OCI-LY7 (cell line): ENCODE results near the gene LVRN. TPM values are rescaled to one million over a fixed set of nuclear protein-coding genes. Genes with fewer than 3 reads are reported as not detected.

ENCODE experiments used
- BruUV-seq: library from RNA; stranded (reverse); fragments of 400-500 nt; replicated peaks from 2 replicates; lab custom pipeline; 2021; lab: Mats Ljungman, UMichigan
- CTCF ChIA-PET: fragments of 300-600 bp; sonication (Branson Sonifier 250); formaldehyde crosslinking; loops from one replicate; lab custom pipeline; 2022; ENCODE audit warnings: antibody characterized with exemption; ENCODE audit not compliant: unreplicated experiment; lab: Charles Lee
- POLR2A ChIA-PET: fragments of 300-600 bp; sonication (Branson Sonifier 250); formaldehyde crosslinking; loops from one replicate; lab custom pipeline; 2022; ENCODE audit warnings: antibody characterized with exemption; lab: Charles Lee
- DNase-seq: peaks from one replicate; pipeline ENCODE4 v3.0.0-alpha.2; 2015; ENCODE audit warnings: low spot score
- H2AFZ ChIP-seq: fragments of 200-600 bp; sonication (generic), shearing (Covaris generic); 2 replicates; pipeline ENCODE4 v1.6.1; 2014; ENCODE audit warnings: mild to moderate bottlenecking, antibody characterized with exemption, low read length, moderate library complexity
- H3K27ac ChIP-seq: fragments of 200-600 bp; sonication (generic); 2 replicates; pipeline ENCODE4 v1.5.1; 2014; ENCODE audit warnings: mixed run types, low read depth, mild to moderate bottlenecking, moderate library complexity, low read length, inconsistent platforms; ENCODE audit not compliant: poor library complexity, severe bottlenecking
- H3K36me3 ChIP-seq: fragments of 200-600 bp; sonication (generic); 2 replicates; pipeline ENCODE4 v1.6.1; 2014; ENCODE audit warnings: mild to moderate bottlenecking, antibody characterized with exemption, low read length, moderate library complexity, mixed read lengths; ENCODE audit not compliant: insufficient read depth
- H3K4me1 ChIP-seq: fragments of 200-600 bp; sonication (generic); 2 replicates; pipeline ENCODE4 v1.5.1; 2014; ENCODE audit warnings: mild to moderate bottlenecking, low read length; ENCODE audit not compliant: insufficient read depth, poor library complexity, severe bottlenecking
- H3K4me2 ChIP-seq: fragments of 200-600 bp; sonication (generic); 2 replicates; pipeline ENCODE4 v1.6.1; 2014; ENCODE audit warnings: mild to moderate bottlenecking, low read length
- H3K4me3 ChIP-seq: fragments of 200-600 bp; sonication (generic); 2 replicates; pipeline ENCODE4 v1.5.1; 2014; ENCODE audit warnings: mild to moderate bottlenecking, low read depth, low read length; ENCODE audit not compliant: poor library complexity, severe bottlenecking
- H3K79me2 ChIP-seq: fragments of 200-600 bp; sonication (generic); 2 replicates; pipeline ENCODE4 v1.6.1; 2016; ENCODE audit warnings: low read depth, mild to moderate bottlenecking, low read length, moderate library complexity, mixed read lengths; ENCODE audit not compliant: insufficient read depth
- H3K9me2 ChIP-seq: fragments of 200-600 bp; sonication (generic); 2 replicates; pipeline ENCODE4 v1.6.1; 2016; ENCODE audit warnings: mild to moderate bottlenecking, low read length, mixed read lengths; ENCODE audit not compliant: insufficient read depth
- H3K9me3 ChIP-seq: fragments of 200-600 bp; sonication (generic); 2 replicates; pipeline ENCODE4 v1.6.1; 2014; ENCODE audit warnings: mild to moderate bottlenecking, mixed run types, low read length, mixed read lengths
- H4K20me1 ChIP-seq: fragments of 200-600 bp; sonication (generic); 2 replicates; pipeline ENCODE4 v1.6.1; 2014; ENCODE audit warnings: mild to moderate bottlenecking, antibody characterized with exemption, low read length, moderate library complexity, mixed read lengths; ENCODE audit not compliant: insufficient read depth
- EZH2phosphoT487 ChIP-seq: fragments of 200-600 bp; sonication (generic); IDR thresholded peaks from 2 replicates; pipeline ENCODE4 v1.6.1; 2018; ENCODE audit warnings: low read depth, borderline replicate concordance, mild to moderate bottlenecking, mixed run types, antibody characterized with exemption, low read length, moderate library complexity, mixed read lengths
- intact Hi-C: fragments of 100-400 bp; cut with micrococcal nuclease; formaldehyde crosslinking; loops from one replicate; pipeline ENCODE4 v1.10.0; 2022; ENCODE audit not compliant: unreplicated experiment
- total RNA-seq, 2 experiments: library from RNA; depleted of rRNA in 1 of 2; stranded (reverse); fragments of >200 nt in 1 of 2; shearing (Covaris generic) in 1 of 2; gene quantifications; 2 replicates each; pipeline ENCODE4 v1.2.3, GENCODE V29; 2014 to 2022
- TF ChIP-seq, protein P1 (sequence below): fragments of 200-600 bp; sonication (generic); conservative IDR thresholded peaks from 2 replicates; pipeline ENCODE4 v1.5.1; 2014; ENCODE audit warnings: mild to moderate bottlenecking, antibody characterized with exemption, low read length, moderate library complexity, mixed read lengths

LVRN gene
- total RNA-seq, 2 experiments from 2014 or later = not detected

DNA sequence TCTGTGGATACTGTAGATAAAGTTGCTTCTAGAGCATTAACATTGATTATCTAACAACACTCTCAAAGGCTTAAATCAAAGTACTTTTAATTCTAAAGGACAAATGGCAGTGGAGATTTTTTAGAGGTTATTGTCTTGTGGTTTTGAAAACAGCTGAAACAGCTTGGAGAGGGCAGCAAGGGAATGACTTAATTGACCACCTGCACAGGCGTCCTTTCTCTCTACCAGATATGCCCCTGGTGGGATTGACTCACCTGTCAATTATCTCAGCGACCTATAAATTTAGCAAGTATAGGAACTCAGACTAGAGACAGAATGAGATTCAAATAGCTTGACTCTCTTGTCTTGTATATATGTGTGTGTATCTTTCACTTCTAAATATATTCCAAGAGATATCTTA lies 83.5 kb downstream of the LVRN start:
- Histone ChIP-seq H3K9me2 (no peaks in the 10 kb centered on the region), H3K27ac (no peak overlapping the region), H4K20me1 (no peaks in the 10 kb centered on the region), H3K79me2 (no peaks in the 10 kb centered on the region), H3K36me3 (no peaks in the 10 kb centered on the region), H2AFZ (no peak overlapping the region), H3K4me1 (no peaks in the 10 kb centered on the region), H3K4me2 (no peak overlapping the region), H3K9me3 (no peaks in the 10 kb centered on the region), H3K4me3 (no peak overlapping the region)
- intact Hi-C loops = no loop called here
- TF ChIP-seq EZH2phosphoT487 = no peak
- TF ChIP-seq, protein P1, sequence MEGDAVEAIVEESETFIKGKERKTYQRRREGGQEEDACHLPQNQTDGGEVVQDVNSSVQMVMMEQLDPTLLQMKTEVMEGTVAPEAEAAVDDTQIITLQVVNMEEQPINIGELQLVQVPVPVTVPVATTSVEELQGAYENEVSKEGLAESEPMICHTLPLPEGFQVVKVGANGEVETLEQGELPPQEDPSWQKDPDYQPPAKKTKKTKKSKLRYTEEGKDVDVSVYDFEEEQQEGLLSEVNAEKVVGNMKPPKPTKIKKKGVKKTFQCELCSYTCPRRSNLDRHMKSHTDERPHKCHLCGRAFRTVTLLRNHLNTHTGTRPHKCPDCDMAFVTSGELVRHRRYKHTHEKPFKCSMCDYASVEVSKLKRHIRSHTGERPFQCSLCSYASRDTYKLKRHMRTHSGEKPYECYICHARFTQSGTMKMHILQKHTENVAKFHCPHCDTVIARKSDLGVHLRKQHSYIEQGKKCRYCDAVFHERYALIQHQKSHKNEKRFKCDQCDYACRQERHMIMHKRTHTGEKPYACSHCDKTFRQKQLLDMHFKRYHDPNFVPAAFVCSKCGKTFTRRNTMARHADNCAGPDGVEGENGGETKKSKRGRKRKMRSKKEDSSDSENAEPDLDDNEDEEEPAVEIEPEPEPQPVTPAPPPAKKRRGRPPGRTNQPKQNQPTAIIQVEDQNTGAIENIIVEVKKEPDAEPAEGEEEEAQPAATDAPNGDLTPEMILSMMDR = no peak
- POLR2A ChIA-PET = interaction anchor here (0.7 kb wide), 1 partner anchor 683 kb away, joined by 5 read pairs; no protein-coding TSS in a partner anchor
- DNase-seq = no peak
- CTCF ChIA-PET = no interaction called here
- no TSS peak for BruUV-seq

DNA sequence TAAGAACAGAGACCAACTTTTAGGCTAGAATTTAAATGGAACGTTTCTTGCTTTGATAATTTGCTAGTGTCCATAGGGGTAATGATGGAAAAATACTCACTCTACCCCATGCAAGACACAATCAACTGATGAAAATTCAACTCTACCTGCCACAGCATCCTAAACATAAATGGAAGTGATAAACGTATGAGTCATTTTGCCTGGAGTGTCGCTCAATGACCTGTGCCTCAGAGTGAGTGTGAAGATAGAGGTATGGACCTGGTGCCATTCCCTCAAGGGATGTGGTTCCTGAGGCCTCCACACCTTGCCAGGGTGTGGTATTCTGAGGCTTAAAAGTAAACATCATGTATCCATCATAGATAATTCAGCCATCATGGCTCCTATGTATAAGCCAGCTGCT lies 84.0 kb downstream of the LVRN start:
- TF ChIP-seq, protein P1 = no peak
- TF ChIP-seq EZH2phosphoT487 = no peak
- intact Hi-C loops = no loop called here
- H4K20me1 ChIP-seq = no peaks in the 10 kb centered on the region
- CTCF ChIA-PET = no interaction called here
- H3K27ac ChIP-seq = no peak overlapping the region
- H3K36me3 ChIP-seq = no peaks in the 10 kb centered on the region
- H3K4me3 ChIP-seq = no peak overlapping the region
- H3K4me1 ChIP-seq = no peaks in the 10 kb centered on the region
- no TSS peak for BruUV-seq
- H2AFZ ChIP-seq = no peak overlapping the region
- POLR2A ChIA-PET = interaction anchor here (0.7 kb wide), 1 partner anchor 683 kb away, joined by 5 read pairs; no protein-coding TSS in a partner anchor
- H3K9me3 ChIP-seq = no peaks in the 10 kb centered on the region
- H3K9me2 ChIP-seq = no peaks in the 10 kb centered on the region
- no peak for DNase-seq
- H3K4me2 ChIP-seq = no peak overlapping the region
- no peaks in the 10 kb centered on the region for H3K79me2 ChIP-seq

DNA sequence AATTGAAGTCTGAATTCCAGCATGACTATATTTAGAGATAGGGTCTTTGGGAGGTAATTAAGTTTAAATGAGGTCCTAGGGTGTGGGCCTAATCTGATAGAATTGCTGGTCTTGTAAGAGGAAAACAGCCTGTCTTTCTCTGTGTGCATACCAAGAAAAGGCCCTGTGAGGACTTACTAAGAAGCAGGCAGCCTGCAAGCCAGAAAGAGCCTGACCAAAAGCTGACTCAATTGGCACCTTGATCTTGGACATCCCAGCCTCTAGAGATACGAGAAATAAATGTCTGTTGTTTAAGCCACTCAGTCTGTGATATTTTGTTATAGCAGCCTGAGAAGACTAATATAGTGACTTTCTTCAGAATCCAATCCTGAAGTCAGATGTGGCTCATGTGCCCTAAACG lies 84.5 kb downstream of the LVRN start:
- Histone ChIP-seq H3K27ac (no peak overlapping the region), H3K4me1 (no peaks in the 10 kb centered on the region), H3K4me3 (no peak overlapping the region), H3K79me2 (no peaks in the 10 kb centered on the region), H3K9me2 (no peaks in the 10 kb centered on the region), H3K9me3 (no peaks in the 10 kb centered on the region), H2AFZ (no peak overlapping the region), H4K20me1 (no peaks in the 10 kb centered on the region), H3K36me3 (no peaks in the 10 kb centered on the region), H3K4me2 (no peak overlapping the region)
- ChIA-PET CTCF (no interaction called here), POLR2A (no interaction called here)
- intact Hi-C loops = no loop called here
- TF ChIP-seq, protein P1 = no peak
- no peak for TF ChIP-seq EZH2phosphoT487
- no TSS peak for BruUV-seq
- DNase-seq = no peak
